HG03565 (cell line): ENCODE data around the gene IGDCC3.

Source experiments
- ATAC-seq: cut with Tn5 transposase; IDR thresholded peaks from one replicate; pipeline ENCODE4 v1.9.1; 2021; ENCODE audit warnings: mild to moderate bottlenecking, moderate library complexity; ENCODE audit not compliant: unreplicated experiment

The IGDCC3 gene

DNA sequence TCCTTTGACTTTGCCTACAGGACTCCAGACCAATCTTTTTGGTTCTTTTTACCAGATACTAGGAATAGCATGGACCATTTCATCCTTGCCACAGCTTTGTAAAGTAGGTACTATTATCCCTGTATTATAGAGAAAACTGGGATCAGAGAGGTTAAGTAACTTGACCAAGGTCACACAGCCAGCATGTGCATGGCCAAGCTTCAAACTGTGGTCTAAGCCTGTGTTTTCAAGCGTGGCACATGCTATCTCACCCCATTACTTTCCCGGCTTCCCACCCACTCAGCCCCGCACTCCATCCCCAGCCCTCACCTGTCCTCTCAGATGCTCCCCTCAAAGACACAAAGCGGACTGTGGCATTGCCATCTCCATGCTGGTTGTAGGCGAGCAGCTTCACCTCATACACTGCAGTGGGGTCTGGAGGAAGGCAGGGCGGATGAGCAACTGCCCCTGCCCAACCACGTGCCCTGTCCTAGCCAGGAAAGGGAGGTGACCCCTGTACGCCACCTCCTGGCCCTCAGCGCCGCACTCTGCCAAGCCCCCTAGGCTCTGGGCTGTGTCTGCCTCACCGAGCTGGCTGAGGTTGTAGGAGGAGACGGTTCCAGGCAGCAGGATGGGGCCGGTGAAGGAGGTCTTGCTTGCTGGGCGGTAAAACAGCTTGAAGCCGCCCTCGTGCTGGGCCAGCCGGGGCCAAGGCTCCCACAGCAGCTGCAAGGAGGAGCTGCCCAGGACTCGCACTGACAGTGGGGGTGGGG, 47.6 kb downstream of the IGDCC3 start:
- no peak for ATAC-seq

DNA sequence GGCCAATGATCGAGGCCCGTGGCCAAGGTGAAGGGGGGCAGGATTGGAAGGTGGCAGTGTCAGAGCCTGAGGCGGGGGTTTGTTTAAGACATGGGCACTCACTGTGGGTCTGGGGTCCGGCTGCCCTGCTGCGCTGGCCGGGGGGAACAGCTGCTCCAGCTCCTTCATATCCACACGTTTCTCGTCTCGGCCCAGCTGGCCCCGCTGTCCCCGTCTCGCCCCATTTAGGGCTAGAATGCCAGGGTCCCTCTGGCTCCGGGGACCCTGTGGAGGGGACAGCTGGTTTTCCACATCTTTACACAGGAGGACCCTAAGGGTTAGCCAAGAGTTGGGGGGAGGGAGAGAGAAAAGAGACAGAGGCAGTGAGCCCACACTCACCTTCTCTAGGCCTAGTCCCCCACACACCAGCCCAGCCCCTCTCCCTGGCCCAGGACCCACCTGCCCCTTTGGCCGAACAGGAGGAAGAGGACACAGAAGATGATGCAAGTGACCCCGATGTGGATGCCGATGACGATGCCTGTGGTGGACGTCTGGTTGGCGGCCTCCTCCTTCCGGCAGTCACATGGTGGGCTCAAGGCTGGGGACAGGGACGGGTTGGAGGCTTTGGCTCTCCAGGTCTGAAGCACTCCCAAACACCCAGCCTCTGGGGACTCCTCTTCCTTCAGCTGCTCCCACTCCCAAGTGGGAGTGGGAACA, 48.4 kb downstream of the IGDCC3 start:
- no peak for ATAC-seq

DNA sequence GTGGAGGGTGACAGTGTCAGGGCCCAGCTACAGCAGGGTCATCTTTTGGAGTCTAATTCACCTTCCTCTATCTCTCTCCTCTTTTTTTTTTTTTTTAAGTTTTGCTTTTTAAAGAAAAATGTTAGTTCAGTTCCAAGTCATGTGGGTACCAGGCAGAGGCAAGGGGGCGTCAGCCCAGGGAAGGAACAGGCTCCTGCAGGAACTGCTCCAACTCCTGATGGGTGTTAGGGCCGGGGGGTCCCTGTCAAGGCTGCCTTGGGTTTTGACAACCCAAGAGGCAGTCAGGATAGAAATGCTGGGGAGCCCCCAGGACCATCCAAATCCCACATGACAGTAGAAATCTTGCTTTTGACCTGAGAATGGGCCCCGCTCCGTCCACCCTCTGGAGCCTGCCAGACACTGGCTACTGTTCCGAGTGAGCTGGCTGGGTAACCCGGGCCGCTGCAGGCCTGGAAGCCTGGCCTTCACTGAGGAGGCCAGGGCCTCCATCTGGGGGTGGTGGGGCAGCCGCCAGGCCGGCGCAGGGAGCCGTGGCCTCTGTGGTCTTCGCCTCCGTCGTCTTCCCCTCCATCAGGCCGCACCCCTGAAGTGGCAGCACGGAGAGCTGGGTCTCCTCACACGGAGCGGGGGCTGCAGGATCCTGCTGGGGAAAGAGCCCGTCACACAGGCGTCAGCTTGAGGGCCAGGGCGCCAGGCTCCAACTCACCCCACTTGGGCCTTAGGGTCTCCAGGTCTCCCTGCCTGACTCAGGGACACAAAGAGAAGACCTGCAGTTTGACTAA, 49.1 kb downstream of the IGDCC3 start:
- no peak for ATAC-seq

GRCh38 chr15:65327651-65328393, 50.0 kb downstream of the IGDCC3 start:
- no peak for ATAC-seq

DNA sequence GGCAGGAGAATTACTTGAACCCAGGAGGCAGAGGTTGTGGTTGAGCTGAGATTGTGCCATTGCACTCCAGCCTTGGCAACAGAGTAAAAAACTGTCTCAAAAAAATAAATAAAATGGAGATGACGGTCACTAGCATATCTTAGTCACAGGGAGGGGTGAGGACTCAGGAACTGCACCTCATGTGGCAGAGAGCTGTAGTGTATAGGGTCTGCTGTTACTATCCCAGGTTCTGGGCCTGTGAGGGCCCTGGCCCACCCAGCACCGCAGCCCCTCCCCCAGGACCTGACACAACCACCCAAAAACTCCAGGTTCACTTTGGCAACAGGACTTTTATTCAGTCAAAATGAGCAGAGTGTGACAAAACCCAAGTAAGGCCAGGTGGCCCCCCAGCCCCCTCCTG, 51.0 kb downstream of the IGDCC3 start:
- no peak for ATAC-seq

DNA sequence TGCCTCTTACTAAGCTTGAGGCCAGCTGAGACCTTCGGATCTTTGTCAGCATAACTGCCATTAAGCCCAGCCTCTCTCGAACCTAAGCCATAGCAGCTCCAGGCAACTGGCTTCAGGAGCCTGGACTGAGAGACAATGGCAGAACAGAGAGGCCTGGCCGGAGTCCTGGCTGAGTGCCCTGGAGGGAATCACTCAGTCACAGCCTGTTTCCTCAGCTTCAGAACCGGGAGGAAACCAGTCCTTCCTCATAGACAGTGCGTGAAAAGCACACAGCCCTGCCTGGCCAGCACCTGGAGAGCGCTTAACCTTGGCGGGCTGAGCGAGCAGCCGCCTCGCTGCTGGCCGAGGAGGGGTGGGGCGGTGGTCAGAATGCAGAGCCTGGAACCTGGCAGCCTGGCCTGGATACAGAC, 51.7 kb downstream of the IGDCC3 start:
- no peak for ATAC-seq

GRCh38 chr15:65323071-65323511, 54.7 kb downstream of the IGDCC3 start:
- ATAC-seq, result no peak

DNA sequence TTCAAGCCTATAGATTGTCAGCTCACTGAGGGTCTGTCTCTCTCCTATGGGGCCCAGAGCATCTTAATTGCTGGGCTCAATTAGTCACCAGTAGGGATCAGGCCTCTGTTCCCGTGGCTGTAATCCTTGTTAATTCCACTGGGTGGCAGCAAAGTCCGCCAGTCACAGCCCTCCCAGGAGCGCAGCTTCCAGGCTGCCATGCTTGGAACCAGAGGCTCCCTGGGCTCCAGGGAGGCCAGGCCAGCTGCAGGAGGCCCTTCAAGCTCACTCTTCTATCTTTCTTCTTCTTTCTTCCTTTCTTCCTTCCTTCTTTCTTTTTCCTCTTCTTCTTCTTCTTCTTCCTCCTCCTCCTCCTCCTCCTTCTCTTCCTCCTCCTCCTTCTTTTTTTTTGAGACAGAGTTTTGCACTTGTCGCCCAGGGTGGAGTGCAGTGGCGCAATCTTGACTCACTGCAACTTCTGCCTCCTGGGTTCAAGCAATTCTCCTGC, 58.9 kb downstream of the IGDCC3 start:
- ATAC-seq, result peak; percentile 51

GRCh38 chr15:65312400-65312916, 65.3 kb downstream of the IGDCC3 start:
- ATAC-seq, result no peak

DNA sequence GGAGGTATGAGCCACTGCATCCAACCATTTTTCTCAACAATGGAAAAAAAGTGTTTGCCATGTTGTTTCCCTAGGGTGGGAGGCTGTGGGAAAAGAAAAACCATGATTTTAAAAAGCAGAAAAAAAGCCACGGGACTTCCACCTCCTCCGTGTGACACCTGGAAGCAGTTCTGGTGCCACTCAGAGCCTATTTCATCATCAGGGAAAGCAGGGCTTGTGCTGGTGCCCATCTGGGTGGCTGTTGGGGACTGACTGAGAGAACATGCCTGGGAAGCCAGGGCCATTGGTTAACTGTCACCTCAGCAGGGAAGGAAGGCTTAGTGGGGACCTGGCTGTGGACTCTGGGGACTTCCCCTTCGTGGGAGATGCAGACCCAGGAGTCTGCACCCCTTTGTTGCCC, 66.0 kb downstream of the IGDCC3 start:
- no peak for ATAC-seq

DNA sequence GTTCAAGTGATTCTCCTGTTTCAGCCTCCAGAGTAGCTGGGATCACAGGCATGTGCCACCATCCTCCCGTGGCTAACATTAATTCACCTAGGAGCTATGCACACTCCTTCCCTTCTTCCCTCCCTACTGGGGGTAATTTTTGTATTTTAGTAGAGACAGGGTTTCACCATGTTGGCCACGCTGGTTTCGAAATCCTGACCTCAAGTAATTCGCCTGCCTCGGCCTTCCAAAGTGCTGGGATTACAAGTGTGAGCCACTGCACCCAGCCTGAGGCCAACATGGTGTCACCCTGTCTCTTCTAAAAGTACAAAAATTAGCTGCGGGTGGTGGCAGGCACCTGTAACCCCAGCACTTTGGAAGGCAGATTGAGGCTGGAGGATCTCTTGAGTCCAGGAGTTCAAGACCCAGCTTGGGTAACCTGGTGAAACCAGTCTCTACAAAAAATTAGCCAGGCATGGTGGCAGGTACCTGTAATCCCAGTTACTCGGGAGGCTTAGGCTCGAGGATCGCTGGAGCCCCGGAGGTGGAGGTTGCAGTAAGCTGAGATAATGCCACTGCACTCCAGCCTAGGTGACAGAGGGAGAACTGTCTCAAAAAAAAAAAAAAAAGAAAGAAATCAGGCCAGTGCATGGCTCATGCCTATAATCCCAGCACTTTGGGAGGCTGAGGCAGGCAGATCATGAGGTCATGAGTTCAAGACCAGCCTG, 67.2 kb downstream of the IGDCC3 start:
- no peak for ATAC-seq

DNA sequence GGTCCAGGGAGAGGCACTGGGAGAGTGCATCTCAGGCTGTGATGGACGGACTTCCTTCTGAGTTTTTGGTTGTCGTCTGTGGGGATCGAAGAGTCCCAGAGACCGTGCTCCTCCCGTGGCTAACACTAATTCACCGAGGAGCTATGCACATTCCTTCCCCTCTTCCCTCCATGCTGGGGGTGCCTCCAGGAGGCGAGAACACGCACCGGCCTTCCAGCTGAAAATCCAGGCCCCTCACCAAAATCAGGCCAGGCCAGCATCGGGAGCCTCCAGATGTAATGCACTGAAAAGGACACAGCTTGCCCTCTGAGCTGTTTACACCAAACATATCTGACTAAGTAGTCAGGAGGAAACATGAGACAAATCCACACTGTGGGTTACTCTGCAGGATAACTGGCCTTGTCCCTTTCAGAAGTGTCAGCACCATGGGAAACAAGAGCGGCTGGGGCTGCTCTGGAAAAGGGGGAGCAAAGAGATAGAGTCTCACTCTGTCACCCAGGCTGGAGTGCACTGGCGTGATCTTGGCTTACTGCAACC, 67.9 kb downstream of the IGDCC3 start:
- ATAC-seq, result no peak

DNA sequence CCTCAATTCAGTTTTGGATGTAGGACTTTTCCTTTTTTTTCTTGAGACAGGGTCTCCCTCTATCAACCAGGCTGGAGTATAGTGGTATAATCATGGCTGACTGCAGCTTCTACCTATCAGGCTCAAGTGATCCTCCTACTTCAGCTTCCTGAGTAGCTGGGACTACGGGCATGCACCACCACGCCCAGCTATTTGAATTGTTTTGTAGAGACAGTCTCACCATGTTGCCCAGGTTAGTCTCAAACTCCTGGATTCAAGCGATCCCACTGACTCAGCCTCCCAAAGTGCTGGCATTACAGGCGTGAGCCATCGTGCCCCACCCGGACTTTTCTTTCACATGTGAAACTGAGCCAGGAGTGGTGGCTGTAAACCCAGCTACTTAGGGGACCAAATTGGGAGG, 69.8 kb downstream of the IGDCC3 start:
- ATAC-seq, result no peak

DNA sequence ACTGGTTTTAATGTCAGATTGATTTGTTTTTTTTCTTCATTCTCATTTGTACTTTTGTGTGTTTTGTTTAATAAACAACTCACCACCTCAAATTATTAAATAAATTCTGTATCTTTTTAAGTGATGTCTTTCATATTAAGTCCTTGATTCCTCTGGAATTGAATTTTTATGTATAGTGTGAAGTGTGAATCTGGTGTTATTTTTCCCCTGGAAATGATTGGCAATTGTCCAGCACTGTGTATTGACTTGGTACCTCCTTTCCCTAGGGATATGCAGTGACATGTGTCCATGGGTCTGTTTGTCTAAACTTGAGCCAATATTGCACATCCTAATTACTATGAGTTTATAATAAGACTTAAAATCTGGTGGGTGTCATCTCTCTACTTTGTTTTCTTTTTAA, 71.3 kb downstream of the IGDCC3 start:
- ATAC-seq, result no peak

GRCh38 chr15:65305776-65306175, 72.0 kb downstream of the IGDCC3 start:
- ATAC-seq, result no peak

GRCh38 chr15:65305150-65305758, 72.5 kb downstream of the IGDCC3 start:
- no peak for ATAC-seq

DNA sequence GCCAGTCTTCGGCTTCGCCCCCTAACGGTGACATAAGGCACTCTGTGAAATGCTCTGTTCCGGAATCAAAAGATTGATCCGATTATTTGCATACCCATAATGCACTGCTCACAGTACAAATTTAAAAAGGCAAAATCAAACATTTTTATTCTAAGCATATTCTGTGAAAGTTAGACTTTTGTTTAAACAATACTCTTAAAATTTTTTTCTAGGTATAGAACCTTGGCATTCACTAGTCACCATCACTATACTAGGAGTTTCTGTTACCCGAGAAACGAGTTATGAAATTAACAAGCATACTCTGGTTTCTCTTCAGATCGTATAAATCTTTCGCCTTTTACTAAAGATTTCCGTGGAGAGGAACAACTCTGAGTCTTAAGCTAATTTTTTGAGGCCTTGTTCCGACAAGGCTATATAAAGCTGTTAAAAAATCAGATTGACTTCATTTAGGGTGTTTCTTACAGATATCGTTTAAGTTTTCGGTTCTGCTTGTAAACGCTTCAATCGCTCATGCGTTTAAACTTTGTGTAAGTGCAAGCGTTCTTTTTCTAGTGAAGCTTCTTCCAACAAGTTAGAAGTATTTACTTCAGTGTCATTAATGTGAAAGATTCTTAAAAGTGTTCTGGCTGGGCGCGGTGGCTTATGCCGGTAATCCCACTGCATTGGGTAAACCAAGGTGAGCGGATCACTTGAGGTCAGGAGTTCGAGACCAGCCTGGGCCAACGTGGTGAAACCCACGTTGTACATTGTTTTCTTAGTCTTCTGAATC, 73.2 kb downstream of the IGDCC3 start, which contains the start of gene RNU5B-1:
RNU5B-1 (plus strand) TSS at position 297 of the 769 bp plus-strand sequence.
- ATAC-seq, result peak; percentile 58

DNA sequence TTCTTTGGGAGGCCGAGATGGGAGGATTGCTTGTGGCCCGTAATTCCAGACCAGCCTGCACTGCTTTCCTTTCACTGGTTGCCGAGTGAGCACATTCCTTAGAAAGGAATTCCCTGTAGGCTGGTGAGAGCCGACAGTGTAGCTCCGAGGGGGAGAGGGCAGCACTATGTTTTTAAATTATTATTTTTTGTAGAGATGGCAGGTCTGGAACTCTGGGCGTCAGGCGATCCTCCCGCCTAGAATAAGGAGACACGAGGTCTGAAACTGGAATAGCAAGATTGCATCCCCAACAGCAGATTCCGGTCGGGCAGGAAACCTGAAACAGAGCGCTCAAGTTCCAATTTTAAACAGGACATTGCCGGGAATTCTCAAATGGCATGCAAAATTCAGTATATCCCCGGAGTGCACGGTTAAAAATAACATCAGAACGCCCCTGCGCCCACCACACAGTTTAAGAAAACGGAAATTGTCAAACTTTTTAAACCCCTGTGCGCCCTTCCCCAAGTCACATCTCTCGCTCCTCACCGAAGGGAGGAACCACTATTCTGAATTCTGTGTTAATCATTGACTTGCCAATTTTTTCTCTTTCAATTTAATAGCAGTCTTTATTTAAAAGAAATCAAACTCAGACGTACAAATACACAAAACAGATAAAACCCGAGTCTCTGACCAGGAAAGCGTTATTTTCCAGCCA, 74.0 kb downstream of the IGDCC3 start:
- no peak for ATAC-seq
